Measurements from ENCODE around the gene ZNF24.

ZNF24 gene

DNA sequence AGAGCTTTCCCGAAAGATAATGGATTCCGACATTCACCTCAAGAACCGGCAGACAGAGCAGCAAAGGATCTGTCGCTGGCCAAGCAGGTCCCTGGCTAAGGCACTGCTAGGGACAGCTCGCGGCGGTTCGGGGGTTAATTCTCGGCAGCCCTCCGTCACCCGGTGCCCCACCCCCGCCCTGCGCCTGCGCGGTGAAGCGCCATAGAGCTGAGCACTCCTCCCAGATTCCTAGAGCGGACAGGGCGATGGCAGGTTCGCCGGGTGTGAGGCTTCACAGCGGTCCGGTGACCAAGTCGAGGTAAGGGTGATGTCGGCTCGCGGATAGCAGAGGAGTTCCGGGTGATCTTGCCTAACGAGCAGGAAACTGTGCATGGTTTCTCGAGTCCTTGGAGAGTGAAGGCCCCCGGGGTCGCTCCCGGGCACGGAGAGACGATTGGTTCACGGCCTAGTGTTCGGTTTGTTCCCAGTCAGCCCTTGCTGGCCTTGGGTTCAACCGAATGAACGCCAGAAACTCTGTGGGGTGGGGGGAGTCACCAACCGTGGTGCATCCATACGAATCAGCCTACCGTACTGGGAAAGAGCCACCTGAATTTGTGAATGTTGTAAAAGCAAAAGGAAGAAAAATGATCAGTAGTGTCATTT lies 54.0 kb downstream of the ZNF24 start, which contains the start of gene ZSCAN30:
TSS of gene ZSCAN30 (minus strand) at position 136 of the 642 bp plus-strand sequence. CDS start 25,877 bp downstream, outside the sequence.
- DNase-seq: peak; percentile 72

DNA sequence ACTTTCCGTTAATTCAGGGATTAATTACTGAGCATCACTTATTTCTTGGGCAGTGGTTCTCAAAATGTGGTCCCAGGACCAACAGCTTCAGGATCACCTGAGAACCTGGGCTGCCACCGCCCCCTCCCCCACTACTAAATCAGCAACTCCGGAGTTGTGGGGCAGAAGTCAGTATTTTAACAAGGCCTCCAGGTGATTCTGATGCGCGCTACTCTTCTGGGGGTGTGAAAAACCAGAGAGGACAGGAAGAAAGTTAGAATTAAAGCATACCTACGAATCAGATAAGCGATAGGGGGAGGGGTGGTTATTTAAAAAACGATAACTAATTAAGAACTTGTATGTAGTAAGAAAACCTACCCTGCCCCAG lies 54.5 kb downstream of the ZNF24 start:
- no peak for DNase-seq

DNA sequence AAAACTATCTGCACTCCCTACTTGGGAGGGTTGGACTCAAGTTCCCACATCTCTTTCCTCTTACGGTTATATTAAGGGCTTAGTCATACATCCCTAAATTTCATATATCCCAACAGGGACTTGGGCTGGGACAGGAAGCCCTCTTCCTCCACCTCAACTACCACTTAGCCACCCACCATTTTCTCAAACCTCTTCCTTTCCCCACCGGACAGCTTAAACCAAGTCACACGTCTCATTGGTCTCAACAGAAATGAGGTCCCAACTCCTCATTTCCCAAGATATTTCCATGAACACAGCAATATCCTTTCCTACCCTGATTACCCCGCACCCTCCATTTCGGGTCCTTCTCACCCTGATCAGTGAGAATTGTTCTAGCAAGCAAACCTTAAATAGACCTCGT lies 54.9 kb downstream of the ZNF24 start:
- no peak for DNase-seq

DNA sequence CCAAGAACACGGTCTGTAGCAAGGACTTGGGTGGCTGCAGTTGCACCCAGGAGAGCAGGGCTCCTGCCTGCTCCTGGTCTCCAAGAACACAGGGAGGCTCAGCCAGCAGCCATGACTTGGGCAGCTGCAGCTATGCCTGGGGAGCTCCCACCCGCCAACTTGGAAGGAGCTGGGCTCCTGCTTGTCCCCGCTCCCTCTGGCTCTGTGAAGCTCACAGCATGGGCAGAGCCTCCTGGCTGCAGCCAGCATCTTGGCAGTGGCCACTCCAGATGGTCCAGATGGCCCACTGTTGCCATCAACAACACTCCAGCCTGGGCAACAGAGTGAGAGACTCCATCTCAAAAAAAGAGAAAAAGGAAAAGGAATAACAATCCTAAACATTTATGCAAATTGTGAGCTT lies 59.4 kb downstream of the ZNF24 start:
- no peak for DNase-seq

DNA sequence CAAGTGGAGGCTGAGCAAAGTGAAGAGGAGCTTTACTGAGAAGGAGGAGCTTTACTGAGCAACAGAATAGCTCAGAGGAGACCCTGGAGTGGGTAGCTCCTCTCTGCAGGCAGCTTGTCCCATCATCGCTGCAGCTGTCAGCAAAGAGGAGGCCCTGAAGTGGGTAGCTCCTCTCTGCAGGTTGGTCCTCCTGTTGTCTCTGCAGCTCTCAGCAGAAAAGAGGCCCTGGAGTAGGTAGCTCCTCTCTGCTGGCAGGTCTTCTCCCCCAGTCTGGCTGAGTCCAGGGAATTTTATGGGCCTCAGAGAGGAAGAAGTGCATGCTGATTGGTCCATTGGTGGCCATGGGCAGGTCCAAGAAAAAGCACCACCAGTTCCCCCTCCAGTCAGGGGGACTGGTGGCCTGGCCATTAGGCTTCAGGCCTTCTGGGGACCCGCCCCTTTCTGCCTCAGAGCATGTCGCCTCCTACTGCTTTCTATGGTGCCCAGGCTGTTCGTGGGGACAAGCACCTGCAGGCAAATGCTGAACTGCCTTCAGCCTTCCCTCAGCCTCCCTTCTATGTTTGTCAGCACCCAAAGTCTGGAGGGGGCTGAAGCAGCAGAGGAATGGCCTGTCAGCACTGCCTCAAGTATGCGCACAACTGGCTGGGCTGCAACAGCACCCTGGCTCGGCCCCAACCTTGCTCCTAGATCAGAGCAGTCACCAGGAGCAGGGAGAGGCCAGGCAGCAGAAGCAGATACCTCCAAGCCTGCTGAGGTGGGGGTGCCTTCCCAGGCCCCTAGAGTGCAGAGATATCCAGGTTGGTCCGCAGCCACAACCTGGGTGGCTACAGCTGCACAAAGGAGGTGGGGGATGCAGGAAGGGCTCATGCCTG lies 60.1 kb downstream of the ZNF24 start:
- DNase-seq: no peak

DNA sequence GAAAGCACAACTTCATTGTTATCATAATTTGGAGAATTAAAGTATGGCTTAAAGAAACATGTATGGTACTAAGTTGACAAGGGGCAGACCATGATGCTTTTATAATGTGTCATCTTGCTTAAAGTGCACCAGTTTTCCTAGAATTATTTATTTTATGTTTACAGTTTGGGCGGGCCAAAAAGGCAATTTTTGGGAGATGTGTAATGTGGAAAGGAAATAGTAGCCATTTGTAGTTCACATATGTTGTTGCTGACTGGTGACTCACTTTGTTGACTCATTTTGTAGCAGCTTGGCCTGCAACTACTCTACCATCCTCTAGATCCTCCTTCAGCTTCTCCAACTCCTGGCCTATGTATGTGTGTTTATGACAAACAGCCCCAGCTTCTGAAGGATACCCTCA lies 61.9 kb downstream of the ZNF24 start:
- no peak for DNase-seq

All from NCI-H2029 treated with DMSO at 0.1 percent for 48 hours (cell line).